Skeletal muscle satellite cell (primary cell): ENCODE results near the gene OAS1.

Experiments
- H3K27me3 ChIP-seq: 2 replicates; pipeline ENCODE4 v1.7.0; 2013; ENCODE audit warnings: low read length; ENCODE audit not compliant: control insufficient read depth, insufficient read depth
- H3K36me3 ChIP-seq: 2 replicates; pipeline ENCODE4 v1.7.0; 2013; ENCODE audit warnings: mild to moderate bottlenecking, control low read depth, low read length; ENCODE audit not compliant: insufficient read depth
- H3K4me1 ChIP-seq: 2 replicates; pipeline ENCODE4 v1.7.0; 2013; ENCODE audit warnings: low read length; ENCODE audit not compliant: control insufficient read depth, insufficient read depth
- H3K4me2 ChIP-seq: 2 replicates; pipeline ENCODE4 v1.7.0; 2013; ENCODE audit warnings: mild to moderate bottlenecking, low read length
- H3K4me3 ChIP-seq: 2 replicates; pipeline ENCODE4 v1.7.0; 2013; ENCODE audit warnings: low read length
- H3K9ac ChIP-seq: 2 replicates; pipeline ENCODE4 v1.7.0; 2013; ENCODE audit warnings: mild to moderate bottlenecking, low read depth, low read length, moderate library complexity
- H3K9me3 ChIP-seq: replicated peaks from 2 replicates; pipeline ENCODE4 v1.7.0; 2013; ENCODE audit warnings: mild to moderate bottlenecking, control low read depth, low read length

The OAS1 gene

GRCh38 chr12:112938751-112939150 is 32.0 kb downstream of the OAS1 start:
- H3K4me1 ChIP-seq: peaks cover 6% of the 10 kb centered on the region
- H3K9ac ChIP-seq: peak overlapping the region; percentile 76
- H3K9me3 ChIP-seq: no peaks in the 10 kb centered on the region
- H3K27me3 ChIP-seq: no peaks in the 10 kb centered on the region
- no peaks in the 10 kb centered on the region for H3K36me3 ChIP-seq
- H3K4me3 ChIP-seq: peak overlapping the region; percentile 77
- peak overlapping the region; percentile 83 for H3K4me2 ChIP-seq

GRCh38 chr12:112939761-112940381 is 33.1 kb downstream of the OAS1 start:
- Histone ChIP-seq H3K36me3 (no peaks in the 10 kb centered on the region), H3K4me3 (no peak overlapping the region), H3K27me3 (no peaks in the 10 kb centered on the region), H3K9me3 (no peaks in the 10 kb centered on the region), H3K4me2 (no peak overlapping the region), H3K4me1 (peaks cover 6% of the 10 kb centered on the region), H3K9ac (no peak overlapping the region)

- Histone ChIP-seq H3K9me3 (no peaks in the 10 kb centered on the region), H3K9ac (no peak overlapping the region), H3K4me2 (no peak overlapping the region), H3K4me3 (no peak overlapping the region), H3K4me1 (peaks cover 6% of the 10 kb centered on the region), H3K27me3 (no peaks in the 10 kb centered on the region), H3K36me3 (no peaks in the 10 kb centered on the region)
Observed at GRCh38 chr12:112941528-112942335, 35.0 kb downstream of the OAS1 start.

GRCh38 chr12:112942572-112942971 is 35.8 kb downstream of the OAS1 start:
- H3K4me1 ChIP-seq: peaks cover 6% of the 10 kb centered on the region
- H3K36me3 ChIP-seq: no peaks in the 10 kb centered on the region
- no peak overlapping the region for H3K9ac ChIP-seq
- no peaks in the 10 kb centered on the region for H3K9me3 ChIP-seq
- no peak overlapping the region for H3K4me2 ChIP-seq
- H3K4me3 ChIP-seq: no peak overlapping the region
- no peaks in the 10 kb centered on the region for H3K27me3 ChIP-seq

- Histone ChIP-seq H3K4me2 (no peak overlapping the region), H3K9me3 (no peaks in the 10 kb centered on the region), H3K36me3 (no peaks in the 10 kb centered on the region), H3K4me3 (no peak overlapping the region), H3K9ac (no peak overlapping the region), H3K27me3 (no peaks in the 10 kb centered on the region), H3K4me1 (peaks cover under 1% of the 10 kb centered on the region)
Observed at GRCh38 chr12:112944024-112944690, 37.4 kb downstream of the OAS1 start.

GRCh38 chr12:112945515-112945914 is 38.8 kb downstream of the OAS1 start:
- no peak overlapping the region for H3K4me3 ChIP-seq
- H3K4me1 ChIP-seq: no peaks in the 10 kb centered on the region
- no peak overlapping the region for H3K9ac ChIP-seq
- H3K9me3 ChIP-seq: no peaks in the 10 kb centered on the region
- H3K4me2 ChIP-seq: no peak overlapping the region
- H3K36me3 ChIP-seq: no peaks in the 10 kb centered on the region
- no peaks in the 10 kb centered on the region for H3K27me3 ChIP-seq

- Histone ChIP-seq H3K4me3 (no peak overlapping the region), H3K27me3 (no peaks in the 10 kb centered on the region), H3K9me3 (no peaks in the 10 kb centered on the region), H3K4me2 (no peak overlapping the region), H3K4me1 (no peaks in the 10 kb centered on the region), H3K9ac (no peak overlapping the region), H3K36me3 (no peaks in the 10 kb centered on the region)
Observed at GRCh38 chr12:112946236-112947000, 39.7 kb downstream of the OAS1 start.

- no peaks in the 10 kb centered on the region for H3K36me3 ChIP-seq
- no peak overlapping the region for H3K4me3 ChIP-seq
- no peaks in the 10 kb centered on the region for H3K9me3 ChIP-seq
- no peak overlapping the region for H3K9ac ChIP-seq
- no peak overlapping the region for H3K4me2 ChIP-seq
- H3K27me3 ChIP-seq: no peaks in the 10 kb centered on the region
- no peaks in the 10 kb centered on the region for H3K4me1 ChIP-seq
Observed at GRCh38 chr12:112947314-112947713, 40.6 kb downstream of the OAS1 start.

GRCh38 chr12:112947761-112948160 is 41.0 kb downstream of the OAS1 start:
- Histone ChIP-seq H3K4me1 (no peaks in the 10 kb centered on the region), H3K9me3 (no peaks in the 10 kb centered on the region), H3K9ac (no peak overlapping the region), H3K4me2 (no peak overlapping the region), H3K4me3 (no peak overlapping the region), H3K36me3 (no peaks in the 10 kb centered on the region), H3K27me3 (no peaks in the 10 kb centered on the region)

- H3K9me3 ChIP-seq: no peaks in the 10 kb centered on the region
- H3K27me3 ChIP-seq: no peaks in the 10 kb centered on the region
- no peak overlapping the region for H3K9ac ChIP-seq
- no peak overlapping the region for H3K4me3 ChIP-seq
- H3K36me3 ChIP-seq: no peaks in the 10 kb centered on the region
- no peaks in the 10 kb centered on the region for H3K4me1 ChIP-seq
- H3K4me2 ChIP-seq: no peak overlapping the region
Observed at GRCh38 chr12:112948806-112949205, 42.0 kb downstream of the OAS1 start.

GRCh38 chr12:112950701-112951100 is 43.9 kb downstream of the OAS1 start:
- H3K27me3 ChIP-seq: no peaks in the 10 kb centered on the region
- H3K4me1 ChIP-seq: no peaks in the 10 kb centered on the region
- no peaks in the 10 kb centered on the region for H3K36me3 ChIP-seq
- no peak overlapping the region for H3K4me3 ChIP-seq
- no peak overlapping the region for H3K9ac ChIP-seq
- no peaks in the 10 kb centered on the region for H3K9me3 ChIP-seq
- H3K4me2 ChIP-seq: no peak overlapping the region
